ENCODE data around the gene ERLIN1.
"Not testable (repeated sequence)": the region's sequence is repeated elsewhere in the genome, so short reads cannot be mapped to it uniquely, and the experiment has no call there.

ERLIN1 gene

DNA sequence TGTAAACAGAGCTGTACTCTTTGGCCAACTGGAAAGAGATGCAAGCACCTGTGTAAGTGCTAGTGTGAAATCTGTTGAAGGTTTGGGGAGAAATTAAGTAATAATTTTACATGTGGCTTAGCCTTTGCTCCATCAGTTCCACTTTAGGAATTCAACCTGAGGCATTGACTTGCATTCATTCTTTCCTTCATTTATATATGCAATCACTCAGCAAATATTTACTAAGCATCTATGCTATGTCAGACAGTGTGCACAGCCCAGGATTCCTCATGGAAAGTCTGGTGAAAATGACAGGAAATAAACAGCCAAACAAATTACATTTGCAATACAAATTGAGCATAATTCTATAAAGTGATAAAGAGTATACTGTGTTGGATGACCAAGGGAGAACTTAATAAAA, 50.3 kb downstream of the ERLIN1 start:
- DNase-seq (ENCODE audit: low read depth in 2 of 3, low spot score in 2 of 3) = no peak

DNA sequence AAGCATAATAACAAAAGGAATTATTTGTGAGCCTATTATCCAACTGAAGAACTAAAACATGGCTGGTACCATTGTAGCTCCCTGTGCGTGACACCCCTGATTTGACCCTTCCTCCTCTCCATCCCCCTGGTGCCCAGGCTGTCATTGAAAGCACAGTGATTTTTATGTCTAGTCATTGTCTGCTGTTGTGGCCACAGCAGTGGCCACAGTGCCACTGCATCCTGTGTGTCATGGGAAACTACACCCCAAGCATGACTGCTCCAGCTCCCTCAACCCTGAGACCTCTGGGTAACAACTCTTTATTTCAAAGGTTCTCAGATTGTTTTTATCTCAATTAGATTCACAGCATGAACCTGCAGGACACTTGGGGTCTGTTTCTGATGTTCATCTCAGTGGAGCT, 52.0 kb downstream of the ERLIN1 start:
- no peak for DNase-seq (ENCODE audit: low read depth in 2 of 3, low spot score in 2 of 3)

DNA sequence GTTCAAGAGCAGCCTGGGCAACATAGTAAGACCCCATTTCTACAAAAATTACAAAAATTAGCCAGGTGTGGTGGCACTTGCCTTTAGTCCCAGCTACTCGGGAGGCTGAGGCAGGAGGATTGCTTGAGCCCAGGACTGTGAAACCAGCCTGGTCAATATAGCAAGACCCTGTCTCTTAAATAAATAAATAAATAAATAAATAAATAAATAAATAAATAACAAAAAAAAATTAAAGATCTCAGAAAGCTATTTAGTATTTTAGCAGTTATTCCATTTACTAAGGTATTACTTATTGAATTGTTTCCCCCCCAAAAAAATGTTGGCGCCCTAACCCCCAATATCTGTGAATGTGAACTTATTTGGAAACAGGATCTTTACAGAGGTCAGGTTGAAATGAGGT, 53.4 kb downstream of the ERLIN1 start:
- DNase-seq (ENCODE audit: low read depth in 2 of 3, low spot score in 2 of 3) = no peak

DNA sequence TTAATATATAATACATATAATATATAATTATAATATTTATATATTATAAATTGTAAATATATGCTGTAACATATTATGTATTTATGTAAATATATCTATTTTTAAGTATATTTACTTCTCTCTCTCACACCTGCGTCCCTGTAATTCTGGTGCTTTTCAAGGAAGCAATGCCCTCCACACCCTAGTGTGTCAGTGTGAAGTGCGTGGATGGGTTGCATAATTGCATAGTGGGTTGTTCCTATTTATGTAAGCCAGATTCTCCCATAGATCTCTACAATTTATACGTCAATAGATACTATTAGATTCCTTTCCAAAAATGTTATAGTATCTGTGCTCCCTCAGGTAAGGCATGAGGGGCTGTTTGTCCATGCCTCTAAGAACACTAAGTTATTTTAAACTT, 54.3 kb downstream of the ERLIN1 start:
- DNase-seq (ENCODE audit: low read depth in 2 of 3, low spot score in 2 of 3) = no peak

DNA sequence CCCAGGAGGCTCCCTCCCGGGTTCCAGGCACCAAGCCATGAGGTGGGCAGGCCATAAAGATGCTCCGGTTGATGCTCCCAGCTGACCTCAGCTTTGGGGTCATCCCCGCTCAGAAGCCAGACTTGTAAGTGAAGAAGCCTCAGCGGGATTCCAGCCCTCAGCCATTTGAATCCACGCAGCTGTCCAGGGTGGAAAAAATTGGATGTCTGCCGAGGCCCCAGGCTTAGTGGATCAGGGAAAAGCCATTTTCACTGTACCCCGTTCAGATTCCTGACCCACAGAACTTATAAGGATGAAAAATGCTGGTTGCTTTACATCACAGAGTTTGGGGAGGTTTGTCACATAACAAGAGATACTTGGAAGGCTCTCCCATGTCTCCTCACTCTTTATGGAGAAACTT, 55.0 kb downstream of the ERLIN1 start:
- no peak for DNase-seq (ENCODE audit: low read depth in 2 of 3, low spot score in 2 of 3)

- no peak for DNase-seq (ENCODE audit: low read depth in 2 of 3, low spot score in 2 of 3)
Measured at GRCh38 chr10:100129424-100129823, 56.4 kb downstream of the ERLIN1 start.

DNA sequence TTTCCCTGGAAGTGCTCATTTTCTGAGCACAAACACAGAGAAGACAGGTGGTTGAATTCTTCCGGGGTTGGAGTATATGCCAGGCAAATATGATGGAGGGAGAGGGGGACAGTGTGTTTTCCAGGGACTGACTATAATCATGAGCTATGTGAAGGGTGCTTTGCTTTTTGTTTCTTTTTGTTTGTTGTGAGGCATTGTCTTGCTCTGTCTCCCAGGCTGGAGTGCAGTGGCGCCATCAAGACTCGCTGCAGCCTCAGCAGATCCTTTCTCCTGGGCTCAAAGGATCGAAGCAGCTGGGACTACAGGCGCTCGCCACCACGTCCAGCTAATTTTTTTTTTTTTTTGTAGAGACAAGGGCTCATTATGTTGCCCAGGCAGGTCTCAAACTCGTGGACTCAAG, 56.9 kb downstream of the ERLIN1 start:
- DNase-seq (ENCODE audit: low read depth in 2 of 3, low spot score in 2 of 3) = no peak

GRCh38 chr10:100125335-100125734, 60.5 kb downstream of the ERLIN1 start:
- not testable (repeated sequence) for DNase-seq (ENCODE audit: low read depth in 2 of 3, low spot score in 2 of 3)

GRCh38 chr10:100124097-100124496, 61.7 kb downstream of the ERLIN1 start:
- DNase-seq (ENCODE audit: low read depth in 2 of 3, low spot score in 2 of 3) = no peak

DNA sequence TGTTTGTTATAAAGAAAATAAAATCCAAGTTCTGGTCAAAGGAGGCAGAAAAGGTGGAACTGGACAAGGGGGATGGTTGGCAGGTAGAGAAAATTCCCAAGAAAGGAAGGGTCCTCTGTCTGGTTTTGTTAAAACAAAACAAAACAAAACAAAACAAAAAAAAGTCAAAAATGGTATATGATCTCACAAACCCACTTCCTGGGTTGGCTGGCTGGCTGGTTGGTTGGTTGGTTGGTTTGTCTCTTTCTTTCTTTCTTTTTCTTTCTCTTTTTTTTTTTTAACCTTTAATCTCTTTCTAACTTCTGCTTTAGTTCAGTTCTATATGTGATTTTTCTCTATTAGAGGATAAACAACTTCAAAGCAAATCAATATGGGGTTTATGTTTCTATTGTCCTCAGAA, 63.0 kb downstream of the ERLIN1 start:
- DNase-seq (ENCODE audit: low read depth in 2 of 3, low spot score in 2 of 3) = no peak

- DNase-seq (ENCODE audit: low read depth in 2 of 3, low spot score in 2 of 3) = no peak
Measured at GRCh38 chr10:100120550-100120949, 65.3 kb downstream of the ERLIN1 start.

DNA sequence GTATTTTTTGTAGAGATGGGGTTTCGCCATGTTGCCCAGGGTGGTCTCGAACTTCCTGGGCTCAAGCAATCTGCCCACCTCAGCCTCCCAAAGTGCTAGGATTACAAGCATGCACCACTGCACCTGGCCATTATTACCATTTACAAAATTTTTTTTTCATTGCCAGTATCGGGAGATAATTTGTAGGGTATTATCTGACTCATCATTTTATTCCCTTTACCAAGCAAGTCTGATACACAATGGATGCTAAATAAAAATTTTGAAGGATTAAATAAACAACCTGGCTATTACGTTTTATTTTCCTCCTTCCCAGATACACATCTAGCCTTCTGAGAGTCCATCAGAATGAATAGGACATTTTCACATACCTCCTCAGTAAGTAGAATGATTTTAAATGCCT, 66.1 kb downstream of the ERLIN1 start:
- DNase-seq (ENCODE audit: low read depth in 2 of 3, low spot score in 2 of 3) = no peak

- DNase-seq (ENCODE audit: low read depth in 2 of 3, low spot score in 2 of 3) = no peak
Measured at GRCh38 chr10:100114976-100115770, 70.7 kb downstream of the ERLIN1 start.

GRCh38 chr10:100114460-100114859, 71.4 kb downstream of the ERLIN1 start:
- DNase-seq (ENCODE audit: low read depth in 2 of 3, low spot score in 2 of 3) = no peak

DNA sequence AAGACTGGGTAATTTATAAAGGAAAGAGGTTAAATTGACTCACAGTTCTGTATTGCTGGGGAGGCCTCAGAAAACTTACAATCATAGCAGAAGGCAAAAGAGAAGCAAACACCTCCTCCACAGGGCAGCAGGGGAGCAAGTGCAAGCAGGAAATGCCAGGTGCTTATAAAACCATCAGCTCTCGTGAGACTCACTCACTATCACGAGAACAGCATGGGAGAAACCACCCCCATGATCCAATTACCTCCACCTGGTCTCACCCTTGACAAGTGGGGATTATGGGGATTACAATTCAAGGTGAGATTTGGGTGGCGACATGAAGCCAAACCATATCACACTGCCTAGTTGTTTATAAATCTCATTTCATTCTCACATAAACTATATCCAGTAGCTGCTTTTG, 76.2 kb downstream of the ERLIN1 start:
- no peak for DNase-seq (ENCODE audit: low read depth in 2 of 3, low spot score in 2 of 3)

GRCh38 chr10:100106865-100107264, 79.0 kb downstream of the ERLIN1 start:
- no peak for DNase-seq (ENCODE audit: low read depth in 2 of 3, low spot score in 2 of 3)

DNA sequence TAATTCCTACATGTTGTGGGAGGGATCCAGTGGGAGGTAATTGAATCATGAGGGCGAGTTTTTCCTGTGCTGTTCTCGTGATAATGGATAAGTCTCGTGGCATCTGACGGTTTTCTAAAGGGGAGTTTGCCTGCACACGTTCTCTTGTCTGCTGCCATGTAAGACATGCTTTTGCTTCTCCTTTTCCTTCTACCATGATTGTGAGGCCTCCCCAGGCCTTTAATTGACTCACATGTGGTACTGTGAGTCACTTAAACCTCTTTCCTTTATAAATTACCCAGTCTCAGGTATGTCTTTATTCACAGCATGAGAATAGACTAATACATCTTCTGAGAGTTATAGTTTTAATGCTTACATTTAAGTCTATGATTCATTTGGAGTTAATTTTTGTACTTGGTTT, 81.5 kb downstream of the ERLIN1 start:
- no peak for DNase-seq (ENCODE audit: low read depth in 2 of 3, low spot score in 2 of 3)

- no peak for DNase-seq (ENCODE audit: low read depth in 2 of 3, low spot score in 2 of 3)
Measured at GRCh38 chr10:100103581-100103980, 82.2 kb downstream of the ERLIN1 start.

DNA sequence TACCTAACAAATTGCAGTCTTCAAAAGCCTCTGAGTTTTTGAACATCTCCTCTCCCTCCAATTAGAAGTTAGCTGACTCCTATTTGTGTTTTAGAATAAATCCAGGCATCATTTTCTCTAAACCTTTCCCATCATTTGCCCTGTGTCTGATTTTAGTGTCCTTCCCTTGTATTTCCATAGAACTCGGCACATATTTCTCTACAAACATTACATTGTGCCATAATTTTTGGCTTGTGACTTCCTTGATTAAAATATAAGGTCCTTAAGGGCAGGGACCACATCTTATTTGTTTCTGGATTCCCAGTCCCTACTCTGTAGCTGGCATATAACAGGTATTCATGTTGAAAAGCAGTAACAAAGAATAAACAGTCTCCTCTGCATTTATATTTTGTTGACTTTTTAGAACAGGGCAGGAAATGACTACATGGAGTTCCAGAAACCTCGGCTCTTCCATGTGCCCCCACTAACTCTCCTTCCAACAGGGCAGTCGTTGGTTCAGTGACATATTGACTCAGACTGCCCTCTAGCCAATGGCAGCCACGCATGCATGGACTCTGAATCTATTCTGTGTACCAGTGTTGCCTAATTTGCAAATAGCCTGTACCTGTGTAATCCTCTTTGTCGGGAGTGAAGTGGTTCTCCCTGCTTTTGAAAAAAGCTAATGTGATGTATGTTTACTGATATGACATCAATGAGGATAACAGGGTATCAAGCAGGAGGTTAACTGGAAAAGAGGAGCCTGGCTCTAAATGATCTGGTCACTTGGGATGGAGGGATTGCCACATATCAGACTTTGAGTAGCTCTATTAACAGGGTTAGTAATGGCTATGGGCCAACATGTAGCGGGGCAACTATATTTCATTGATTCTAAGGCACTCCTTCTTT, 84.4 kb downstream of the ERLIN1 start:
- DNase-seq (ENCODE audit: low read depth in 2 of 3, low spot score in 2 of 3) = no peak

DNA sequence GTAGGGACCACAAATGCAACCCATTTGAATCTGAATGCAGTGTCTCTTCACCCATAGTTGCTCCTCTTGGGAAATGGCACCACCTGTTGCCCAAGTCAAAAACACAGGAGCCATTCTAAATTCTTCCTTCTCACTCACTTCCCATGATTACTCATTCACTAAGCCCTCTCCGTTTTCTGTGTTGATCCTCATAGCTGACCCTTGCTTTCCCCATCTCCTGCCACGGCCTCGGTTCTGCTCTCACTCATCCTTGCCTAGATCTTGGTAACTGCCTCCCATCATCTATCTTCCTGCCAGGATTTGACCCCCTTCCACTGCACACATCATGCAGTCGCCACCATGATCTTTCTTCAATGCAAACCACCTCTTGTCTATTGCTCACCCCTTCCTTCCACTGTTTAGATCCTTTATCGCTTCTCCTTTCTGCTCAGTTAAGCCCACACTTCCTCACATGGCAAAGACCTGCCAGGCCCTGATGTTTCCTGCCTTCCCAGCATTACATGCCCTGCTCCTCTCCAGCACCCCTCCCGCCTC, 85.1 kb downstream of the ERLIN1 start:
- no peak for DNase-seq (ENCODE audit: low read depth in 2 of 3, low spot score in 2 of 3)

All from activated CD8-positive, alpha-beta memory T cell treated with anti-CD3 and anti-CD28 coated beads for 48 hours (primary cell).